Spleen (tissue), 7 donors: ENCODE data around the gene ARL2BP.

Source experiments
- CTCF ChIP-seq, 11 experiments: fragments of 200-600 bp in 7 of 11; fragments of 450-650 bp in 4 of 11; sonication (generic) in 4 of 11; IDR thresholded peaks in 8 of 11; conservative IDR thresholded peaks in 3 of 11; 1 replicate in 7 of 11; 2 replicates in 4 of 11; pipeline versions ENCODE4 v1.4.0 to v1.8.0; 2016 to 2021; ENCODE audit warnings: antibody characterized with exemption in 11 of 11, inconsistent platforms in 4 of 11, mild to moderate bottlenecking in 1 of 11
- POLR2A ChIP-seq, 3 donors: fragments of 450-650 bp; IDR thresholded peaks; one replicate each; pipeline ENCODE4 v1.5.1; 2017; ENCODE audit warnings: antibody characterized with exemption in 3 of 3, mild to moderate bottlenecking in 1 of 3
- donor health status: DM: no; HTN: no; CAD: no; lungs with moderate emphysema.
- donor health status: DM: no; HTN: no; CAD: no.
- donor health status: DM: no; HTN: no; CAD: no.

- no peak for TF ChIP-seq CTCF (IDR thresholded peaks at IDR 0.05 in 8 of 11, conservative IDR thresholded peaks at IDR 0.05 in 3 of 11)
- TF ChIP-seq POLR2A (IDR thresholded peaks at IDR 0.05), result no peak
Measured at GRCh38 chr16:57276596-57276995, 31.5 kb downstream of the ARL2BP start.
